H7 (cell line): ENCODE results near the gene ALG8. TPM values are rescaled to one million over a fixed set of nuclear protein-coding genes. Genes with fewer than 3 reads are reported as not detected.
"Not testable (repeated sequence)": the region's sequence is repeated elsewhere in the genome, so short reads cannot be mapped to it uniquely, and the experiment has no call there.

Experiments used
- DNase-seq: peaks from one replicate; pipeline ENCODE4 v3.0.0; 2012
- H3K27me3 ChIP-seq: 2 replicates; pipeline ENCODE4 v1.6.0; 2011; ENCODE audit warnings: mild to moderate bottlenecking, low read length; ENCODE audit not compliant: control insufficient read depth, insufficient read depth
- H3K36me3 ChIP-seq: replicated peaks from 2 replicates; pipeline ENCODE4 v1.5.1; 2011; ENCODE audit warnings: low read length; ENCODE audit not compliant: control insufficient read depth, insufficient read depth
- H3K4me3 ChIP-seq: 2 replicates; pipeline ENCODE4 v1.5.1; 2011; ENCODE audit warnings: low read depth, mild to moderate bottlenecking, control low read depth, low read length, moderate library complexity; ENCODE audit not compliant: insufficient read depth
- total RNA-seq: library from RNA; depleted of rRNA; stranded (reverse); fragments of >200 nt; shearing (Covaris generic); gene quantifications from 2 replicates; pipeline ENCODE4 v1.2.3, GENCODE V29; 2014; rRNA removed

ALG8 gene
- 54.9 and 58.1 TPM in 2 replicates for total RNA-seq

DNA sequence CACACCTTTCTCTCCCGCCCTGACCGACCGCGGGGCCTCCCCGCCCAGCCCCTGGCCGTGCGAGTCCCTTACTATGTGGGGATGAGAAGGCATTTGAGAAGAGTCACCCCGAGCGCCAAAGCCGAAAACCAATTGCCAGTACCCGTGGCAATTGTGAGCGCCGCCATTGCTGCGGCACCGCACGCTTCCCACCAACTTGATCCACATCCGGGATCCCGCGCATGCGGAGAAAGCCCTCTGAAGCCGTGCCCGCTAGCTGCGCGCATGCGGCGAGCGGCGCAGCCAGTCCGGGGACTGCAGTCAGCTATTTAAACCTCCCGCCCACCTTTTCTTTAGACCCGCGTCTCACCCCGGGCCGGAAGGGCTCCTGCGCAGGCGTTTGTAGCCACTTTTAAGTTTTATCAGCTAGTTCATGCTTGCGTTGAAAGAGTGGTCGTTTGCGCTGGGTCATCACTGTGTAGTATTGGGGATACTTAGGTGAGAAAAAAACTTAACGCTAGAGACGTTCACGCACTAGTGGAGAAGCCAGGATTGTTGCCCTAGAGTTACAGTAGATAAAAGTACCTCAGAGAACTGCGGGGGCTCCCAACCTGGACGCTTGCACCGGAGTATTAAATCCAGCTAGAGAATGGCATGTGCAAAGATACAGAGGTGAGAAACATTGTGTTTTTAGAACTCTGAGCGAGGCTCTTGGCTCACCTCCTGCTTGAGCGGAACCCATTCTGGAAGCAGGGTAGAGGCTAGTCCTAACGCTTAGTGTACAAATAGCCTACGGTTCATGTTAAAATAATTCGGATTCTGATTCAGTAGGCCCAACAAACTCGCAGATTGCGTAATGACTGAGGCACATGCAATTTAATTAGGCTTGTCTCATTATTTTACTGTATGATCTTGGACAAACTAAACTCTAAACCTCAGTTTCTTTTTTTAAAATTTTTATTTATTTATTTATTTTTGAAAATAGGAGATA lies at the start of gene ALG8:
Gene ALG8, minus strand, starts transcription at position 205 of the 970 bp plus-strand sequence. Its CDS starts 38 bp downstream, at position 167.
- H3K36me3 ChIP-seq = peaks cover 5% of the 10 kb centered on the region
- no peaks in the 10 kb centered on the region for H3K27me3 ChIP-seq
- DNase-seq = peak; percentile 98
- peak within 1 kb of the TSS; percentile 67 for H3K4me3 ChIP-seq

DNA sequence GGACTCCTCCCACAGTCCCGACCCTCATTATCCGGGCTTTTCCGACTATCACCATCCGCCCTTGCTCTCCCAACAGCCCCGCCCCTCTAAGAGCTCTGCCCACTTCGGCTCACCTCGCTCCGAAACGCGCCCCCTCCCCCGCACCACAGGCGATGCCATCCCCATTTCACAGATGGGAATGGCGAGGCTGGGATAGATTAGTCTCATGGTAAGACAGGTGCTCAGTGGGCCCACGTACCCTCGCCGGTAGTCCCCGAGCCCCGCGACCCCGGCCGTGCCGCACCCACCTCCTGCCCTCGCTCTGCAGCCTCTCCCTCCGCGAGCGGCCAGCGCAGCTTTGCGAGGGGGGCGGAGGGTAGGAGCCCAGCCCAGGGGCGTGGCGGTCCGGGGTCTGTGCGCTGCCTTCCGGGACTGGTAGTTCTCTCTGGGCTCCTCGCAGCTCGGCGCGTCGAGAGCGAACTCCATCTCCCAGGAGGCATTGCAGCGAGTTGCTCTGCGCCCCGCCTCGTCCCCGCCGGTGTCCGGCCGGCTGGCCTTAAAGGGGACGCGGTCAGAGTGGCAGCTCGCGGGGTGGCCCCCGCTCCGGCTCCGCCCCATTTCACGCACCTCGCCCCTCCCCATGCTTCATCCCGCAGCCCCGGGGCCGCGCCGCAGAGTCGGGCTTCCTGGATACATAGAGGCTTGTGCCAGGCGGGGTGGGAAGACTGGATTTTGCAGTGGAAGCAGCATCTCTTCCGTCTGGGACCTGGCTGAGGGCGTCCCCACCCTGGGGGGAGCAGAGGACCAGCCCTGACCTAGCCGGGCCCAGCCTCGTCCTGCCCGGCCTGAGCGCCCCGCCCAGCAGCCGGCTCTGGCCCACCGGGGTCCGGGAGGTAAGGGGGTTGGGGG lies 49.1 kb upstream of the ALG8 start, which contains the start of the genes KCTD21 and USP35:
Gene KCTD21, minus strand, starts transcription at position 341 of the 888 bp plus-strand sequence. CDS start 14,072 bp downstream, outside the sequence.
Gene USP35, plus strand, starts transcription at position 634 of the 888 bp plus-strand sequence. CDS start 7,327 bp downstream, outside the sequence.
- no peaks in the 10 kb centered on the region for H3K36me3 ChIP-seq
- H3K27me3 ChIP-seq = peaks cover 6% of the 10 kb centered on the region; the same call in 1 of the 2 replicates
- DNase-seq = peak; percentile 99
- H3K4me3 ChIP-seq = peak within 1 kb of the TSS; percentile 66

- H3K36me3 ChIP-seq = no peaks in the 10 kb centered on the region
- H3K27me3 ChIP-seq = peaks cover 6% of the 10 kb centered on the region; the same call in 1 of the 2 replicates
- peak overlapping the region; percentile 66 for H3K4me3 ChIP-seq
- DNase-seq = peak; percentile 41
Observed at GRCh38 chr11:78187366-78188285, 48.2 kb upstream of the ALG8 start.

DNA sequence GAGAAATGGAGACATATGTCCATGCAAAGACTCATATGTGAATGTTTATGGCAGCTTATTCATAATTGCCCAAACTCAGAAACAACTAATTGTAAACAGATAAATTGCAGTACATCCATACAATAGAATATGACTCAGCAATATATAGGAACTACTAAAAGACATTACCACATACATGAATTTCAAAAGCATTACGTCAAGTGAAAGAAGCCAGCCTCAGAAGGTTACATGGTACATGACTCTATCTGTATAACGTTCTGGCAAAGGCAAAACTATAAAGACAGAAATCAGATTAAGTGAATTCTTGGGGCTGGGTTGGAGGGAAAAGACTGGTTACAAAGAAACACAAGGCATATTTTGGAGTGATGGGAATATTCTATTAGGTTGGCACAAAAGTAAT lies 41.8 kb upstream of the ALG8 start:
- H3K36me3 ChIP-seq = no peaks in the 10 kb centered on the region

GRCh38 chr11:78180751-78181150 lies 41.3 kb upstream of the ALG8 start:
- no peaks in the 10 kb centered on the region for H3K36me3 ChIP-seq
- no peak for DNase-seq

More for the DNA sequence above, 41.8 kb upstream of the ALG8 start:
- Histone ChIP-seq H3K4me3 (no peak overlapping the region), H3K27me3 (no peaks in the 10 kb centered on the region)
- DNase-seq = no peak

DNA sequence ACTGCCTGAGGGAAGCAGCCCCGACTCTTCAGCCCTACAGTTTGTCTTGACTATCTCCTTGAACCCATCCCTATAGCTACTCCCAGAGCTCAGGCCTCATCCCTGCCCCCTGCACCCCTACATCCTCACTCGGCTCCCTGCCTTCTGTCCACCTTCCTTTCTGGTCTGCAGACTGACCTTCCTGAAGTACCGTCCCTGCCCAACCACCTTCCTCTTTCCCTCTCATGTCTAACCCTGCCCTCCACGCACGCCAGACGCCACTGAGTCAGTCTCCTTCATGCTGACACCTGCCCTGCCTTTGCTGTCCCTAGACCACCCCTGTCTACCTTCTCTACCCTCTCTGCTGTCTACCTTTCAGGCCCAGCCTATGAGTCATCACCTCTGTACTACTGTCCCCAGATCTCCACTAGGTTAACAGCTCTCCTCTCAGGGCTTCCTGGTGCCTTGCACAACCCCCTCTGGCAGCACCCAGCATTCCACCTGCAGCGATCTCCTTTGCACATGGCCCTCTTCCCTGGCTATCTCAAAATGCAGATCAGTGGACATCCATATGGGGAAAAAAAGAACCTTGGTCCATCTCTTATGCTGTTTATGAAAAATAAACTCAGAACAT lies 40.1 kb upstream of the ALG8 start:
- no peak for DNase-seq
- H3K4me3 ChIP-seq = no peak overlapping the region

More at GRCh38 chr11:78180751-78181150, 41.3 kb upstream of the ALG8 start:
- H3K4me3 ChIP-seq = no peak overlapping the region
- H3K27me3 ChIP-seq = no peaks in the 10 kb centered on the region

DNA sequence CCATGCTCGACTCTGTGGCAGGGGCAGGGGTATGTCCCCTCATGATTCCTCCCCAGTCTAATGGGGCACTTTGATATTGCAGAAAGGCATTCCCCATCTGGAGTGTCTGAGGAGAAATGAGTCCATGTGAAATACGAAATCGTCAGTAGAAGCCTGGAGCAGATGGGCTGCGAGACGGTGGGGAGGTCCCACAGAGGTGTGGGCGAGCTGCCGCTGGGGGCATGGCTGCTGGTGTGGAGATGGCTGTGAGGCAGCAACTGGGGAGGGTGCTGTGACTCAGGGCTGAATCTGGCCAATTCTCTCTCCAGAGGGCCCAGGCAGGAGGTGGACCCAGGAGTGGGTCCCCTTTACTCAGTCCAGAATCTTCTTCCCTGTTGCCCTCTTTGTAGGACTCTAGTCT lies 37.8 kb upstream of the ALG8 start:
- Histone ChIP-seq H3K36me3 (no peaks in the 10 kb centered on the region), H3K27me3 (no peaks in the 10 kb centered on the region), H3K4me3 (no peak overlapping the region)
- no peak for DNase-seq

More for the DNA sequence above, 40.1 kb upstream of the ALG8 start:
- no peaks in the 10 kb centered on the region for H3K27me3 ChIP-seq
- H3K36me3 ChIP-seq = no peaks in the 10 kb centered on the region

GRCh38 chr11:78176605-78177141 lies 37.2 kb upstream of the ALG8 start:
- Histone ChIP-seq H3K4me3 (no peak overlapping the region), H3K27me3 (no peaks in the 10 kb centered on the region), H3K36me3 (no peaks in the 10 kb centered on the region)
- no peak for DNase-seq

DNA sequence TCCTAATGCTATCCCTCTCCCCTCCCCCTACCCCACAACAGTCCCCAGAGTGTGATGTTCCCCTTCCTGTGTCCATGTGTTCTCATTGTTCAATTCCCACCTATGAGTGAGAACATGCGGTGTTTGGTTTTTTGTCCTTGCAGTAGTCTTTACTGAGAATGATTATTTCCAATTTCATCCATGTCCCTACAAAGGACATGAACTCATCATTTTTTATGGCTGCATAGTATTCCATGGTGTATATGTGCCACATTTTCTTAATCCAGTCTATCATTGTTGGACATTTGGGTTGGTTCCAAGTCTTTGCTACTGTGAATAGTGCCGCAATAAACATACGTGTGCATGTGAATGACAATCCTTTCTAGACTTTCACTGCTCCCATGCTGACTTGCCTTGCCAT lies 36.4 kb upstream of the ALG8 start:
- H3K27me3 ChIP-seq = not testable (repeated sequence)

GRCh38 chr11:78171951-78172350 lies 32.5 kb upstream of the ALG8 start:
- no peak for DNase-seq
- no peak overlapping the region for H3K4me3 ChIP-seq
- H3K27me3 ChIP-seq = no peaks in the 10 kb centered on the region
- no peaks in the 10 kb centered on the region for H3K36me3 ChIP-seq

More for the DNA sequence above, 36.4 kb upstream of the ALG8 start:
- DNase-seq, H3K36me3 ChIP-seq, H3K4me3 ChIP-seq: not testable (repeated sequence)

GRCh38 chr11:78170874-78171549 lies 31.6 kb upstream of the ALG8 start:
- Histone ChIP-seq H3K36me3 (no peaks in the 10 kb centered on the region), H3K27me3 (no peaks in the 10 kb centered on the region), H3K4me3 (no peak overlapping the region)
- no peak for DNase-seq

DNA sequence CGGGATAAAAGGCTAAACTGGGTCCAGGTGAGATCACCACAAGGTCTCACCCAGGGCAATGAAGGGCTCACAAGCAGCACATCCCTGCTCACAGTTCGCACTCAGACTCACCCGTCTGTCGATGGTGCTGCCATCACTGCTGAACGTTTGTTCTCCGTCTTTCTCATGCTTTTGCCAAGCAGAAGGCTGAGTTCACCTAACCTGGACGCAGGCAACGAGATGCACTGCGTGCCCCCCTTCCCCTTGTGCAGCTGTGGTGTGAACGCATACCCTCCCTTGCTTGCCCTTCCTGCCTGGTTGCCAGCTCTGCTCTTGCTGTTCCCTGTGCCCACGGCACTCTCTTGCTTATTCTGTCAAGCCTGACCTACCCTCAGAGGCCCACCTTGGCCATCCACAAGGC lies 31.0 kb upstream of the ALG8 start:
- DNase-seq = no peak
- H3K4me3 ChIP-seq = no peak overlapping the region
- H3K36me3 ChIP-seq = no peaks in the 10 kb centered on the region
- no peaks in the 10 kb centered on the region for H3K27me3 ChIP-seq
